GM18868 (cell line): Measurements from ENCODE around the gene MSRB2.
A peak's percentile ranks its signal among the peaks of the same experiment; 100 is the strongest.
"Not testable (repeated sequence)": the region's sequence is repeated elsewhere in the genome, so short reads cannot be mapped to it uniquely, and the experiment has no call there.

Source experiments
- ATAC-seq: cut with Tn5 transposase; IDR thresholded peaks from one replicate; pipeline ENCODE4 v1.9.1; 2021; ENCODE audit warnings: mild to moderate bottlenecking, moderate library complexity; ENCODE audit not compliant: unreplicated experiment

MSRB2 gene

DNA sequence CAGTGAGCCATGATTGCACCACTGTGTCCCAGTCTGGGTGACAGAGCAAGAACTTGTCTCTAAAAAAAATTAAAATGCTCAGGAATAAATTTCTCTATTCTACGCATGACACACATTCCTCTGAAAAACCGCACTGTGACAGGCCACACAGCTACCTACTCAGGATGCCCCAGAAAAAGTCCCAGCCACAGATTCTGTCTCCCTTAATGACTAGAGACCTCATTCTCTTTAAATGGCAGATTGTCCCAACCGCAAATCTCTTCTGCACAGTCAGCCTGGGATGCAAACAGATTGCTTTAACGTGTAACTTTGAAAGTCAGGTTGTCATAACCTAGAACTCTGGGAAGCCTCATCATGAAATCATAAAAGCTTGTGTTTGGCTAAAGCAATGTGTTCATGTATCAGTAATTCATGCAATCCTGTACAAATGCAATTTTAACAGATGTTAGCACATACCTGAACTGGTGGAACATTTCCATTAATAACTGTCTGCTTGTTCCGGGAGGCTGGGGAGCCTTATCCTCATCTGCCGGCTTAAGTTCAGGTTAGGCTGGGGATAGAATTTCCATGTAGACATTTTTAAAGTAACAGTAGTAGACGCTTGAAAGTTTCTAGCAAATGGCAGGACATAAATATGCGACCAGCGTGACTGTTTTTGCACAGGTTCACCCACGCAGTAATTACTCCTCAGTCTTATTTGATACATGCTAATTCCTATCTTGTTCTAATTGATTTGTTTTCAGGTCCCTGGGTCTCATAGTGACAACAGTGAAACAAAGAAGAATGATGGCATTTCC is 26.2 kb upstream of the MSRB2 start:
- peak; percentile 50 for ATAC-seq

DNA sequence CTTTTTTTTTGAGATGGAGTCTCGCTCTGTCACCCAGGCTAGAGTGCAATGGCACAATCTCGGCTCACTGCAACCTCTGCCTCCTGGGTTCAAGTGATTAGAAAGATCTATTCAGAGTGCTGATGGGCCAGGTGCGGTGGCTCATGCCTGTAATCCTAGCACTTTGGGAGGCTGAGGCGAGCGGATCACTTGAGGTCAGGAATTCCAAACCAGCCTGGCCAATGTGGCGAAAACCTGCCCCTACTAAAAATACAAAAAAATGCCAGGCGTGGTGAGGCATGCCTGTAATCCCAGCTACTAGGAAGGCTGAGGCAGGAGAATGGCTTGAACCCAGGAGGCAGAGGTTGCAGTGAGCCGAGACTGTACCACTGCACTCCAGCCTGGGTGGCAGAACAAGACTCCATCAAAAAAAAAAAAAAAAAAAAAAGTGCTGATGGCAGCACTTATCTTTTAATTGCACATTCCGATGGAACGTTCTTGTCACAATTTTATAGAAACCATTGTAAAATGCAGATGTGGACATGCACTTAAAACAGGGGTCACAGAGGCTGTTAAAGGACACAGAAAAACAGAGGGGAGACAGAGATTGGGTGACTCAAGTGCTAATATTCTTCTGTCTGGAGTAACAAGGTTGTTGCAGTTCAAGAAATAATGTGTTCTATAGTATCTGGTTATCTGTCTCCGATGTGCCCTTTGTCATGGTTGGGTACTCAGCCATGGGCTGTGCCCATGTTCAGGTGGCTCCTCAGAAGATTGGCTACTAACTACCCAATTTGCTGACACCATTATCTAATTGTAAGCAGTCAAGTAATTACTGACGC is 25.1 kb upstream of the MSRB2 start:
- peak; percentile 28 for ATAC-seq

DNA sequence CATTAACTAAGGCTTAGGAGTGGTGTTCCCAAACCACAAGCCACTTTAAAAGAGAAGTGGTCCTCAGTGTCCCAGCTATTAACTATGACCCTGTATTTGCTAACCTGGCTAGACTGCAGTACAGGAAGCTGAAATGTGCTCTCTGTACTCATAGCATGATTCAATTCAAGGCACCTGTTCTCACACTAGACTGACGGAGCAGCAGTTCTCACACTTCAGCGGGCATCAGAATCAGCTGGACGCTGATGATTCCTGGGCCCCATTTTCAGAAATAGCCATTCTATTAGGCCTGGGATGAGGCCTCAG is 24.5 kb upstream of the MSRB2 start:
- peak; percentile 75 for ATAC-seq

DNA sequence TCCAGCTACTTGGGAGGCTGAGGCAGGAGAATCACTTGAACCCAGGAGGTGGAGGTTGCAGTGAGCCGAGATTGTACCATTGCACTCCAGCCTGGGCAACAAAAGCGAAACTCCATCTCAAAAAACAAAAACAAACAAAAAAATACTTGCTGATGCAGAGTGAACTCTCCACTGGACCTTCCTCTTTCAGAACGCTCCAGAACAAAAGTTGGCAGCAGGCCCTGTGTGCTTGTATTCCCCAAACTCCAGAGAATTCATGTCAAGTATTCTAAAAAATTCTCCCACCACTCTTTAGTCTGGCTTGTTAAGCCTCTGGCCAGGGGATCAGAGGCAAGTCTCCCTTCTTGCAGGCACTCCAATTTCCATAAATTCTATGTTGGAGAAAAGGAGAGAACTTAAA is 22.8 kb upstream of the MSRB2 start:
- ATAC-seq = not testable (repeated sequence)

DNA sequence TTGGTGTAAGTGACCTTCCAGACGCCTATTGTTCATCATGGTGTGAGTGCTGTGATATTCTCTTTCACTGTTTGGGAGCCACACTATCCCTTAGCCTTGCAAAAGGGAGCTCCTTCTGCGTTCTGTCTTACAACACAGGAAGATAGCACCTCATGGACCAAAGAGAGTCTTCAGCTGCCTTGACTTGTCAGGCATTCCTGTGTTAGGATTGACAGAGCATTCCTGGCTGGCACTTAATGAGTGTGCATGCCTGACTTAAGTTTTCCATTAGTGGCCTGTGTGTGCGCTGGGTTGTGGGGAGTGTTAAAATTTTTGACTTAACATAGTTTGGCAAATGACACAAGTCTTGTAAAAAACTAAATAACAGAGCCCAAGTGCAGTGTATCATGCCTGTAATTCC is 21.9 kb upstream of the MSRB2 start:
- no peak for ATAC-seq

DNA sequence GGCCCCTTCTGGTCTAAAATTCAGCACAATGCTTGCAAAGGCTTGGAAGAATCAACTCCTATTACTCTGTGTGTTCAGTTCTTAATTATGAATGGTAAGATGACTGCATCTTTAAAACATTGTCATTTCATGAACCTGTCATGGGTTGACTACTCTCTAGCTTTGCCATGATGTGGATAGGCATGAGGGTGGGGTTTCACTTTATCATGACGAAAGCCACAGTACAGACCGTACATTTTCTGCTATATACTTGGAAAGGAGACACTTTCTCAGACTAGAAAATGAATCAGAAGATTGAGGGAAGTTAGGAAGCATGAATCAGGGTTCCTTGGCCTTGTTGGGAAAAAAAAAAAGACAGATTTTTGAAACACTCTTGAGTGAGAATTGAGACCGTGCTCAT is 19.7 kb upstream of the MSRB2 start:
- ATAC-seq = no peak

DNA sequence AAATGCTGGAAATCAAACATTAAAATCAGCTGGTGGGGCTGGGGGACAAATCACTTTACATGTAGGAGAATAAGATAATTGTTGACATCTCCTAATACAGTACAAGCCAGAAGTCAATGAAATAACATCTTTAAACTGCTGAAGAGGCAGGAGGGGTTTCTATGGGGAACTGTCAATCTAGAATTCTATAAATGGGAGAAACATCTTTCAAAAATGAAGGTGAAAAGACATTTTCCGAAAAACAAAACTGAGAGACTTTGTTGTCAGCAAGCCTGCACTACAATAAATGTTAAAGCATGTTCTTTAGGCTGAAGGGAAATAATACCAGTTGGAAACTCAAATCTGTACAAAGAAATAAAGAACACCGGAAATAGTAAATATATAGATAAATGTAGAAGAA is 17.3 kb upstream of the MSRB2 start:
- no peak for ATAC-seq

DNA sequence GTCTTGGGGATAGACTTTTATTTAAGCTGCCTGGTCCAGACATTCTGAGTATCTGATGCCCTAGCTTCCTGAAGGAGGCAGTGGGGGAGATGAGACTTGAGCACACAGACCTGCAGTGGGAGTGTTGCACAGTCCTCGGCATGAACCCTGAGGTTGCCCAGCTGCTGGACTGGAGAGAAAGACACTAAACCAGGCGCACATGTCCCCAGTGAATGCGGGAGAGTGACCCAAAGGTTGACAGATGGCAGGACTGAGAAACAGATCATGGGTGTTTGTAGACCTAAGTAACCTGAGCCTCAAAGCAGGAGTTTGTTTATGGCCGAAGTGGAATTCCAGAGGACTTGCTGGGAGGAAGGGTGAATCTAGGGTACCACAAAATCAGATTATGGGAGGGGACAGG is 15.7 kb upstream of the MSRB2 start:
- ATAC-seq = no peak

GRCh38 chr10:23080262-23080661 is 15.1 kb upstream of the MSRB2 start:
- ATAC-seq = no peak

DNA sequence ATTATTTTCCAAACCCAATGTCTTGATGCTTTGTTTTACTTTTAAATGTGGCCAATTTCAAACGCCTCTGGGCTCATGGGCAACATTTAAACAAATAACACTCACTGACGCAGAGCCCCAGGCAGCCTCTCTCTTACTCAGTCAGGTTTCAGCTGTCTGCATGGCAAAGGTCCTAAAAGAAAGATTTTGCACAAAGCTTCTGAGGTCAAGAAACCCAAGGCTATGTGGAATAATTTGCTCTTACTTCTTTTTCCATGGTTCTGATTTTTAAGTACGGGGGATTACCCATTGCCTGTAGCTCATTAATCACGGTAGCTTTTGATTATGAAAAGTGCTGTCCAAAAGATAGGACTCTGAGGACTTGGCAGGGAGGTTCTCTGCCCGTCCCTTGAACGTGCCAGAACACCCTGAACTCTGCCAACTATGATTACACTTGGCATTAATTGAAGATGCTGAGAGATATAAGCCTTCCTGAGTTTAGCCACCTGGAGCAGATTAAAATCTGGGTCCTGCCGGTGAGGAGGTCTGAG is 14.1 kb upstream of the MSRB2 start:
- ATAC-seq = no peak

- peak; percentile 50 for ATAC-seq
Measured at GRCh38 chr10:23081891-23082290, 13.5 kb upstream of the MSRB2 start.

GRCh38 chr10:23088609-23089008 is 6.8 kb upstream of the MSRB2 start:
- ATAC-seq = no peak

DNA sequence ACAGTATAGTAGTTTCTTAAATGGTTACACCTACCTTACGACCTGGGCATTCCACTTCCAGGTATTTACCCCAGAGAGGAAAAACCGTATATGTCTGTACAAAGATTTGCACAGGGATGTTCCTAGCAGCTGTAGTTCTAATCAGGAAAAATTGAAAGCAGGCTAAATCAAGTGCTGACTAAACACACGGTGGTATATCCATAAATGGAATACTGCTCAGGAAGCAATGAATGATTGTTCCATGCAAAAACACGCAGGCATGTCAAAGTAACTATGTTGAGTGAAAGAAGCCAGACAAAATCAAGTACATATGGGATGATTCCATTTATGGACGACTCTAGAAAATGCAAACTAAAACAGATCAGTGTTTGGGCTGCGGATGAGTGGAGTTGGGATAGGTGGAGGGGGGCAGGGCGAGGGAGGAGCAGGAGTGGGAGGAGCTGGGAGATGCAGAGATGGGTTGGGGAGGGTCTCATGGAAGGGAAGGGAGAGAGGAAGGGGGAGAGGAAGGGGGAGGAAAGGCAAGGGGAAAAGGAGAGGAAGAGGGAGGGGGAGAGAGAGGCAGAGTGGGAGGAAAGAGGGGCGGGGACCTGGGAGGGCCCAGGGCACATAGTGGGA is 484 bp upstream of the MSRB2 start:
- no peak for ATAC-seq

- peak; percentile 46 for ATAC-seq
Measured at GRCh38 chr10:23095966-23096801, 805 bp downstream of the MSRB2 start.

- no peak for ATAC-seq
Measured at GRCh38 chr10:23096802-23097549, 1.6 kb downstream of the MSRB2 start.

GRCh38 chr10:23099079-23099478 is 3.7 kb downstream of the MSRB2 start:
- ATAC-seq = no peak

DNA sequence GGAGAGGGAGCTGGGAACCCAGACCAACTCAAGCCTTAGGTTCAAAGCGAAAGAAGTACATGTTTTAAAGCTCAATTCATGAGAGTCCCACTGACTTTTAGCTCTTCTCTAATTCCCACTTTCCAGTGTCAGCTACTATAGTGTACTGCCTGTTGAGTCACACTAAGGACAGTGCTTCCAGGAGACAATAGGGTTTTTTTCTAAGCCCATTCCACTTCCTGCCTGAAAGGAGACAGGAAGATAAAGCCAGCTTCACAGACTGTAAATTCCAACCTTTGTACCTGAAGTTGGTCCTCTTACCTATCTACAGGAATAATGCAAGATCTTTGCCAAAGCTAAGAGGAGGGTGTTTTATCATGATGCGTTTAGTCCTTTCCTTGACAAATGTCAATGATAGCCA is 4.4 kb downstream of the MSRB2 start:
- no peak for ATAC-seq

DNA sequence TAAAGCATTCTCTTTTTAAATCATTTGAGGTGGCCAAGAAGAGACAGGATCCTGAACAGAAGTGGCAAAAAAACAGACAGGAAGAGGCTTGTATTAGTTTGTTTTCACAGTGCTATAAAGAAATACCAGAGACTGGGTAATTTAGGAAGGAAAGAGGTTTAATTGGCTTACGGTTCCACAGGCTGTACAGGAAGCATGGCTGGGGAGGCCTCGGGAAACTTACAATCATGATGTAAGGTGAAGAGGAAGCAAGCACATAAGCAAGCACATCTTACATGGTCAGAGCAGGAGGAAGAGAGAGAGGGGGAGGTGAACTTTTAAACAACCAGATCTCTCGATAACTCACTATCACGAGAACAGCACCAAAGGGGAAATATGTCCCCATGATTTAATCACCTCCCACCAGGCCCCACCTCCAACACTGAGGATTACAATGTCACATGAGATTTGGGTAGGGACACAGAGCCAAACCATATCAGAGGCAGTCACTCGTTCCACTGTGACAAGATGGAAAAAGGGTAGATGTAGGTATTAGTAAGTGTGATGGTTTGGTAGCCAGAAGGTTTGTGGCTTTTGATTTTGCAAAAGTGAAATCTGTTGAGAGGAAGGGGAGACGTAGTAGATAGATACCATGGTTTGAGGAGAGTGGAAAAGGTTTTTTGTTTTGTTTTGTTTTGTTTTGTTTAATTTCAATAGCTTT is 5.1 kb downstream of the MSRB2 start:
- ATAC-seq = no peak

DNA sequence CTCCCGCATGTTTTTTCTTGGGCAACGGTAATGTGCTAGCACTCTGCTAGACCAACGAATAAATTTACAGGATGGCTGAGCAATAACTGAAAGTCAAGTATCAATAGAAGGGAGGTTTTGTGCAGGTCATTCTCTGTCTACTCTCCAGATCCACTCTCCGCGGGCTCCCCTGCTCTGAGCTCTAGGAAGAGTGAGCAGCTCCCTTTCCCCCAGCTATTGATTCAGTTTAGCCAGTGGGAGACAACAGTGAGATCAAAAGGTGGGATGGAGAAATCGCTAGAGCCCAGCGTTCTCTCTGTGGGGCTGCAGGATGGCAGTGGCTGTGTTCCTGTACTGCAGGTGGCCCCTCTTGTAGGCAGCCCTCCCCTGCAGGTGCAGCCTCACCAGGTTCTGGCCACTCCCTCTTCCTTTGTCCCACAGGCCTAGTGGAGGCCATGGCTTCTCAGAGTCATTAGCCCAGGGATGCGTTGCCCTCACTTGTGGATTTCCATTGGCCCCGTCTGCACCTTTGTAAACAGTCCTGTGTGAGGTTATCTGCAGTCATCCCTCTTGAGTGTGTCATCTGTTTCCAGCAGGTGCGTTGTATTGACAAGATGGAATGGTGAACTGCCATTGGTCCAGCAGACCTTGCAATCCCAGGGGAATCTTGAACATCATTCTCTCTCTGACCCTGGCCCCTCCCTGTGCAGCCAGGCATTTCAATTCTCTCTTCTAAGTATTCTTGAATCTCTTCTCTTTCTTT is 11.1 kb downstream of the MSRB2 start:
- no peak for ATAC-seq
